ENCODE data around the gene CEACAM8.
"Not testable (repeated sequence)": the region's sequence is repeated elsewhere in the genome, so short reads cannot be mapped to it uniquely, and the experiment has no call there.

Gene CEACAM8

DNA sequence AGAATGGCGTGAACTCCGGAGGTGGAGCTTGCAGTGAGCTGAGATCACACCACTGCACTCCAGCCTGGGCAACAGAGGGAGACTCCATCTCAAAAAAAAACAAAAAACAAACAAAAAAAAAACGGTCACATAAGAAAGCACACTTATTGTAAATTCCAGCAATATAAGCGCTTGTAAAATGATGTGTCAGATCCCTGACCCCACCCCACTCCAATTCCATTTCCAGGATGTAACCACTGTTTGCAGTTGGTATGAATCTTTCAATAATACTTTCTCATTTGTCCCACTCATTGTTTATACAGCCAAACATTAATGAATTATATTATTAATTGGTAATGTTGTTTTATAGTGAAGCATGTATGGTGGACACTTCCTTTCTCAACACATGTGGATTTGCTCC, 50.6 kb downstream of the CEACAM8 start:
- H3K4me1 Mint-ChIP-seq: no peaks in the 10 kb centered on the region
- peaks cover 34 to 58% of the 10 kb centered on the region in 2 donors for H3K27me3 Mint-ChIP-seq
- H3K4me3 Mint-ChIP-seq: no peak overlapping the region
- peaks cover 2 to 5% of the 10 kb centered on the region in 2 donors for H3K36me3 Mint-ChIP-seq
- no peak for DNase-seq
- ATAC-seq (replicated peaks): no peak
- peaks cover 5 to 6% of the 10 kb centered on the region in 2 donors for H3K9me3 Mint-ChIP-seq
- H3K27ac Mint-ChIP-seq: no peak overlapping the region

DNA sequence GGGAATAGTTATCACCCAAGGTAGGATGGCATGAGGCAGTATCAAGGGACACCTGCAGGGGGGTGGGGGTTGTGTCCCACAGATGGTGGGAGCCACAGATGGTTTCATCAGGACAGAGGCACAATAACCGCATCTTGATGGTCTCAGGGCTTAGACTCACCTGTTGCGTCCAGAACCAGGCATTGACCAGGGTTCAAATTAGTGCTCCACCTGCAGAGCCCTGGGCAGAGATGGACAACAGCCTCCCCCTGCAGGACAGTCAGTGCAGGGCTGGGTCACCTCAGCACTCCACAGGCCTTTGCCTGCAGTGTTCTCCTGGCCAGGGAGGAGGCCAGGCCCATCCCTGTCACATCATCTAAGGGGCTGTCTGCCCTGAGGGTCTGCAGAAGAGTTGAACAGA, 51.9 kb downstream of the CEACAM8 start:
- H3K27ac Mint-ChIP-seq: no peak overlapping the region
- no peaks in the 10 kb centered on the region for H3K4me1 Mint-ChIP-seq
- ATAC-seq (replicated peaks): no peak

DNA sequence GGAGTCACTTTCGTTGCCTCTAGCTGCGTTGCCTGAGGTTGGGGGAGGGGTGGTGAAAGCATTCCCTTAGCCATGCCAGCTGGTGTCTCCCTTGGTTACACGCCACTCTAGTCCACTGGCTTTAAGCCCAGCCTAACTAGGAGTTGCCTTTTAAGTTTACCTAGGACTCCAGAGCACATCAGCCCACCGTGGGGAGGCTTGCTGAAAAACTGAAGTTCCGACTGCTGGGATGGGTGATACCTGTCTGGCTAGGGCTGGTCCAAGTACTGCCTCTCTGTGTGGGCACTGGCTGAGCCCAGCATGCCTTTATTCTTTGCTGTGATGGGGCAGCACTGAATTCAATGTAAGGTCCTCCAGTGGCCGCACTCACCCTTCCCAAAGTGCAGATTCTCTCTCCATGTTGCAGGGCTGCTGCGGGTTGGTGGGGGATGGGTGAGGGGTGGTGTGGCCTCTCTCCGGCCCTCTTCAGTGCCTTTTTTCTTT, 54.6 kb downstream of the CEACAM8 start:
- H3K9me3 Mint-ChIP-seq: no peaks in the 10 kb centered on the region
- H3K4me1 Mint-ChIP-seq: no peaks in the 10 kb centered on the region
- H3K4me3 Mint-ChIP-seq: no peak overlapping the region
- no peak overlapping the region for H3K27ac Mint-ChIP-seq
- ATAC-seq (replicated peaks) (no peak), DNase-seq (no peak)
- peaks cover 11 to 37% of the 10 kb centered on the region in 2 donors for H3K27me3 Mint-ChIP-seq
- no peaks in the 10 kb centered on the region for H3K36me3 Mint-ChIP-seq

More for the DNA sequence above, 51.9 kb downstream of the CEACAM8 start:
- no peak for DNase-seq
- no peaks in the 10 kb centered on the region for H3K9me3 Mint-ChIP-seq
- peaks cover 31 to 60% of the 10 kb centered on the region in 2 donors for H3K27me3 Mint-ChIP-seq
- no peak overlapping the region for H3K4me3 Mint-ChIP-seq
- peaks cover 0 to 2% of the 10 kb centered on the region in 2 donors for H3K36me3 Mint-ChIP-seq

DNA sequence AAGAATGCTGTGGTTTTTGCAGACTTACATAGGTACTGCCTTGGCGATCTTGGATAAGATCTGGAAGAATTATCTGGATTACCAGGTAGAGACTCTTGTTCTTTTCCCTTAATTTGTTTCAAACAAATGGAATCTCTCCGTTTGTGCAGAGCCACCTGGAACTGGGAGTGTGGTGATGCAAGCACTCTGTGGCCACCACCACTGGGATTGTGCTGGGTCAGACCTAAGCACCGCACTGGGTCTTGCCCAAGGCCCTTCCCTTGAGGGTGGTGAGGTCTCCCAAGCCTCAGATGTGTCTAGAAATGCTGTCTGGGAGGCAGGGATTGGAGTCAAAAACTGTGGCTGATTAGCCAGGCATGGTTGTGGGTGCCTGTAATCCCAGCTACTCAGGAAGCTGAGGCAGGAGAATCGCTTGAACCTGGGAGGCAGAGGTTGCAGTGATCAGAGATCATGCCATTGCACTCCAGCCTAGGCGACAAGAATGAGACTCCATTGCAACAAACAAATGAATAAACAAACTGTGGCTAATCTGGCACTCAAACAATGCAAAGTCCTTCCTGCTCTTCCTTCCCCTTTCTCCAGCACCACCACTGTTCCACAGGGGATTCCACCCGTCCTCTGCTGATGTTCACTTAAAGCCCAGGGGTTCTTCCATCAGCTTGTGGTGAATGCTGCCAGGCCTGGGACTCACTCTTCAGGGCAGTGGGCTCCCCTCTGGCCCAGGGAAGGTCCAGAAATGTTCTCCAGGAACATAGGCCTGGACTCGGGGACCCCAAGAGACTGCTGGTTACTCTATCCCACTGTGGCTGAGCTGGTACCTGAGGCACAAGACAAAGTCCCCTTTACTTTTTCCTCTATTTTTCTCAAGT, 55.6 kb downstream of the CEACAM8 start:
- no peak for DNase-seq
- H3K27ac Mint-ChIP-seq: no peak overlapping the region
- H3K9me3 Mint-ChIP-seq: no peaks in the 10 kb centered on the region

DNA sequence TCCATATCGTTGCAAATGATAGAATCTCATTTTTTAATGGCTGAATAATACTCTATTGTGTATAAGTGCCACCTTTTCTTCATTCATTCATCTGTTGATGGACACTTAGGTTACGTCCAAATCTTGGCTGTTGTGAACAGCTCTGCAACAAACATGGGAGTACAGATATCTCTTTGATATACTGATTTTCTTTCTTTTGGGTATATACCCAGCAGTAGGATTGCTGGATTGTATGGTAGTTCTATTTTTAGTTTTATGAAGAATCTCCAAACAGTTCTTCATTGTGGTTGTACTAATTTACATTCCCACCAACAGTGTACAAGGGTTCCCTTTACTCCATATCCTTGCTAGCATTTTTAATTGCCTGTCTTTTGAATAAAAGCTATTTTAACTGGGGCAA, 59.4 kb downstream of the CEACAM8 start:
- ATAC-seq (replicated peaks); H3K9me3 Mint-ChIP-seq; DNase-seq; H3K27ac Mint-ChIP-seq; H3K4me1 Mint-ChIP-seq; H3K36me3 Mint-ChIP-seq; H3K4me3 Mint-ChIP-seq: not testable (repeated sequence)
- peaks cover 4 to 14% of the 10 kb centered on the region in 2 donors for H3K27me3 Mint-ChIP-seq

More for the DNA sequence above, 55.6 kb downstream of the CEACAM8 start:
- Mint-ChIP-seq H3K27me3 (peaks cover 10 to 37% of the 10 kb centered on the region in 2 donors), H3K36me3 (no peaks in the 10 kb centered on the region), H3K4me1 (no peaks in the 10 kb centered on the region), H3K4me3 (no peak overlapping the region)
- ATAC-seq (replicated peaks): no peak

DNA sequence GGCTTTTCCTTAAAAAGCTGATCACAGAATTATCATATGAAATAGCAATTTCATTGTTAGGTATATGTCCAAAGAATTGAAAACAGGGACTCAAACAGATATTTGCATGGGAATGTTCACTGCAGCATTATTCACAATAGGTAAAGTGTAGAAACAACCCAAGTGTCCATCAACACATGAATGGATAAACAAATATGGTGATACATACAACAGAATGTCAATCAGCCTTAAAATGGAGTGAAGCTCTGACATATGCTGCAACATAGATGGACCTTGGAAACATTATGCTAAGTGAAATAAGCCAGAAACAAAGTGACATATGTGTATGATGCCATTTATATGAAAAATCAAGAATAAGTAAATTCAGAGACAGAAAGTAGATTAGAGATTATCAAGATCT, 60.3 kb downstream of the CEACAM8 start:
- ATAC-seq (replicated peaks) (no peak), DNase-seq (no peak)
- Mint-ChIP-seq H3K27me3 (peaks cover 4 to 6% of the 10 kb centered on the region in 2 donors), H3K27ac (no peak overlapping the region), H3K4me1 (peaks cover 2 to 5% of the 10 kb centered on the region in 2 donors), H3K36me3 (no peaks in the 10 kb centered on the region), H3K9me3 (no peaks in the 10 kb centered on the region), H3K4me3 (no peak overlapping the region)

DNA sequence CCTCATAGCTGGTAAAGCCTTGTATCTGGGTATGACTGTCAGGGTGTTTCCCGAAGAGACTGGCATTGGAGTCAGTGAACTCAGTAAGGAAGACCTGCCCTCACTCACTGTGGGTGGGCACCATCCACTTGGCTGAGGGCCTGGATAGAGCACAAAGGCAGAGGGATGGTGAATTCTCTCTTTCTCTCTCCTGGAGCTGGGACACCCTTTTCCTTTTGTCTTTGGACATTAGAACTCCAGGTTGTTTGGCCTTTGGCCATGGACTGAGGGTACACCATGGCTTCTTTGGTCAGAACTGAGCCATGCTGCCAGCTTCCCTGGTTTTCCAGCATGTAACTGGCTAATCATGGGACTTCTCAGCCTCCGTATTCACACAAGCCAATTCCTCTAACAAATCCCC, 61.8 kb downstream of the CEACAM8 start:
- H3K4me3 Mint-ChIP-seq: no peak overlapping the region
- no peaks in the 10 kb centered on the region for H3K27me3 Mint-ChIP-seq
- no peaks in the 10 kb centered on the region for H3K9me3 Mint-ChIP-seq
- H3K27ac Mint-ChIP-seq: no peak overlapping the region
- ATAC-seq (replicated peaks): peak in 1 of 2 donors; percentile 10
- peaks cover 17 to 20% of the 10 kb centered on the region in 2 donors for H3K4me1 Mint-ChIP-seq
- DNase-seq: no peak
- no peaks in the 10 kb centered on the region for H3K36me3 Mint-ChIP-seq

DNA sequence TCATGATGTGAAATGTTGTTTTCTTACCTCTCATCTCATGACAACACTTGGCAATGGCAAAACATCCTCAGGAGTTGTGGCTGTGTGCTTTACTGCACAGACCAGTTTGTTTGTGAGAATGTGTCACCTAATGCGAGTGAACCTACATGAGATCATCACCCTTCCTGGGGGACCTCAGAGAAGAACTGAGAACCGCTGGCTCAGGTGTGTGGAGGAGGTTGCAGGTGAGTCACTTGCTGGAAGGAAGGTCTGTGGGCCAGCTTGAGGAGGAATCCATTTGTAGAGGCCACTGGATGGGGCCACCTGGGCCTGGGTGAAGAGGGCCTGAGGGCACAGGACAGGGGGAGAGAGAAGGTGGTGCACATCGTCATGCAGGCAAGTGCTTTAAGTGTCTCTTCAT, 63.4 kb downstream of the CEACAM8 start:
- Mint-ChIP-seq H3K4me3 (no peak overlapping the region), H3K9me3 (no peaks in the 10 kb centered on the region), H3K36me3 (no peaks in the 10 kb centered on the region), H3K27me3 (no peaks in the 10 kb centered on the region), H3K4me1 (peaks cover 23 to 24% of the 10 kb centered on the region in 2 donors), H3K27ac (no peak overlapping the region)
- no peak for DNase-seq
- no peak for ATAC-seq (replicated peaks)
